RCC 7860 (cell line): ENCODE measurements around the gene MED16.
A peak's percentile ranks its signal among the peaks of the same experiment; 100 is the strongest.

ENCODE experiments used
- DNase-seq: peaks from one replicate; pipeline ENCODE4 v3.0.0-alpha.2; 2015; ENCODE audit warnings: low spot score
- FAIRE-seq: peaks from 2 replicates; lab custom pipeline; 2012; peaks lifted over from hg19 to GRCh38; lab: Jason Lieb, UNC

MED16 gene

DNA sequence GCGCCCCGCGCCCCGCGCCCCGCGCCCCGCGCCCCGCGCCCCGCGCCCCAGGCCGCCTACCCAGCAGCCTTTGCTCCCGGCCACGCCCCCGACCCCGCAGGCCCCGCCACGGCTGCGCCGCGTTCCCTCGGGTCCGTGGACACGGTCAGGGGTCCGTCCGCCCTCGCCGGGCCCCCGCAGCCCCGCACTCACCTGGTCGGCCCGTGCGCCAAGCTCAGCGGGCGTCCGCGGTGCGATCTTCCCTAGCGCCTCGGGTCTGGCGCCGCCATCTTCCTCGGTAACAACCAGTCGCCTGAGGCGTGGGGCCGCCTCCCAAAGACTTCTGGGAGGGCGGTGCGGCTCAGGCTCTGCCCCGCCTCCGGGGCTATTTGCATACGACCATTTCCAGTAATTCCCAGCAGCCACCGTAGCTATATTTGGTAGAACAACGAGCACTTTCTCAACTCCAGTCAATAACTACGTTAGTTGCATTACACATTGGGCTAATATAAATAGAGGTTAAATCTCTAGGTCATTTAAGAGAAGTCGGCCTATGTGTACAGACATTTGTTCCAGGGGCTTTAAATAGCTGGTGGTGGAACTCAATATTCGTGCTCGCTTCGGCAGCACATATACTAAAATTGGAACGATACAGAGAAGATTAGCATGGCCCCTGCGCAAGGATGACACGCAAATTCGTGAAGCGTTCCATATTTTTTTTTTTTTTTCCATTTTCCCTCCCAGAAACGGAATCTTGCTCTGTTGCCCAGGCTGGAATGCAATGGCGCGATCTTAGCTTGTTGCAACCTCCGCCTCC is at the start of gene MED16, which contains the start of gene RNU6-9:
Gene MED16, minus strand, starts transcription at position 294 of the 796 bp plus-strand sequence. CDS start 2,056 bp downstream, outside the sequence.
Gene RNU6-9, plus strand, starts transcription at position 591 of the 796 bp plus-strand sequence.
- FAIRE-seq (peak; percentile 51), DNase-seq (peak; percentile 87)

- no peak for DNase-seq
- FAIRE-seq, result no peak
Measured at GRCh38 chr19:942133-942645, 49.2 kb upstream of the MED16 start.

DNA sequence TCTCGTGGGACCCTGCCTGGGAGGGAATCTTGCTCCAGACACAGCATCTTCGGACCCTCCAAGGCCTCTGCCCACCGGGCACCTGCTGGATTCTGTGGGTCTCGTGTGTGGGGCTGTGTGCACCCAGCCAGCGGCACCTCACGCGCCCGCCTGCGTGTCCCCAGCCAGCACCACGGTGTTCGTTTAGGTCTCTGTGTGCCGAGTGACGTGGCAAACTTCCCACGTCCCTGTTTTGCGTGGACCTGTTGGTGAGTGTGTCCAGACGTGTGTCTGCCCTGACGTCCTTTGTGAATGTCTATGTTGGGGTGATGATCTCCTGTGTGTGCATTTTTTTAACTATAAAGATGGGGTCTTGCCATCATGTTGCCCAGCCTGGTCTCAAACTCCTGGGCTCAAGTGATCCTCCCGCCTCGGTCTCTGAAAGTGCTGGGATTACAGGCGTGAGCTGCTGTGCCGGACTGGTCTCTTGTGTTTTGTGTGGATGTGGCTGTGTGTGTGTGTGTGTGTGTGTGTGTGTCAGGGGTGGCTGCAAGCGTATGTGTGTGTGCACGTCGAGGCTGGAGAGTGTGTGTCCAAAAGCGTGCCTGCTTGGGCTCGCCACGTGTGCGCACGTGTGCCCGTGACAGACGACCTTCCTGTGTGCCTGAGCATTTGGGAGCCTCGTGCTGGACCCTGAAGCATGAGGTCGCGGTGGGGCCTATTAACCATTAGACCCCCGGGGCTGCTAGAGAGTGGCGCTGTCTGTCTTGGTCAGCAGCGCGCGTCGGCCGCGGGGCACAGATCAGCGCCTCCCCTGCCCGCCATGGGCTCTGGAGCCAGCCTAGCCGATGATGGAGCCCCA is 48.5 kb upstream of the MED16 start:
- no peak for DNase-seq
- FAIRE-seq, result no peak

- FAIRE-seq, result no peak
- peak; percentile 78 for DNase-seq
Measured at GRCh38 chr19:940591-941291, 47.8 kb upstream of the MED16 start.

DNA sequence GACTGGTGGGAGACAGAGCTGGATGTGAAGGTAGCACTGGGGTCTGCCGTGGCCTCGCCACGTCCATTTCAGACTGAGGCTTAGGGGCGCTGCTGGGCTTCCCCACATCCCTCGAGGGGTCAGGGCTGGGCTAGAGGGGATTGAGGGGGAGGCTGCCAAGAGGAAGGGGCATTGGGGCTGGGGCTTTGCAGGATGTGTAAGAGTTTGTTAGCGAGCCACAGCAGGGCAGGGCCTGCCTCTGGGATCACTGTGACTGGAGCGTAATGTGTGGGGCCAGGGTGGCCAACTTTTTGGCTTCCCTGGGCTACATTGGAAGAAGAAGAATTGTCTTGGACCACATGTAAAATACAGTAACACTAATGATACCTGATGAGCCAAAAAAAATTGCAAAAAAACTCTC is 46.9 kb upstream of the MED16 start:
- FAIRE-seq, result no peak
- DNase-seq, result no peak

DNA sequence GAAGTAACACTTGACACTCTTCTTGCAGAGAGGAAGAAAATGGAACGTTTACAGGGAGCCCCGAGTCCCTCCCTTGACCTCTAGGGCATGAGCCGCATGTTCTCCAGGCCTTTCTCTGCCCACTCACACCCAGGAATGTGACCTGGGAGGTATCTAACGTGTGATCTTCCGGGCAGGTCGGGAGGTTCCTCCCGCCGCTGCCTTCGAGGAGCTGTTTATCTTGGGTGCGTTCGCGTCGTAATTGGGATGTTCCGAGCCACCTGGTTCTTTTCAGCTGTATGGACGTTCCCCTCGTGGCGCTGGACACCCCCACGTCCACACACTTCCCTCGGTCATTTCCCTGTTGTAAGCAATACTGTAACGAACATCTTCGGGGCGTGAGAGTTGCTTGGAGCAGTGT is 46.5 kb upstream of the MED16 start:
- no peak for FAIRE-seq
- DNase-seq, result no peak

DNA sequence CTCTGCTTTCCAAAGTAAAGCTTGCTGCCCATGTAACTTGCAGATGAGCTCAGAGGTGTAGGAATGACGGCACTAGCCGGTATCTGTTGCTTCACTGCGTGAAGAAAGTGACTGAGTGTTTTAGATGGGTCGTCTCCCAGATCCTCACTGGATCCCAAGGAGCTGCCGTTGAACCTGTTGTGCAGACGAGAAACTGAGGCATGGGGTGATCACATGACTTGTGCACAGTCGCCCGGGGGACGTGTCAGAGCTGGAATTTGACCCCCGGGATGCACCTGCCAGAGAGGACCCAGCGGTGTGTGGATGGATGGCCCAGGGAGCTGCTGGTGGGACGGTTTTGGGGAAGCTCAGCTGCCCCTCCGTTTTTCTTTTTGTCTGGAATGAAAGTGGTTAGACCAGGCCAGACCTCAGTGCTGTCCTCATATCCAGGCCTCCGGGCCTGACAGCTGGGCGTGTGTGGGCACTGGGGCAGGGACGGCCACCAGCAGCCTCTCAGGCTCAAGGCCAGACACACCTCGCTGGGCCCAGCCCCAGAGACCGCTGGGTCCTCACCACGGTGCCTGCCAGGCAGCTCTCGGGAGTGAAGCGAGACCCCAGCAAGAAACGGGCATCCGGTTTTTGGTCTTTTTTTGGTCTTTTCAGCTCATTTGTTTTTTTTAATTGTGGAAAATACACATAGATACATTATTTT is 45.4 kb upstream of the MED16 start:
- DNase-seq (no peak), FAIRE-seq (no peak)

- DNase-seq (no peak), FAIRE-seq (no peak)
Measured at GRCh38 chr19:937259-937694, 44.3 kb upstream of the MED16 start.

DNA sequence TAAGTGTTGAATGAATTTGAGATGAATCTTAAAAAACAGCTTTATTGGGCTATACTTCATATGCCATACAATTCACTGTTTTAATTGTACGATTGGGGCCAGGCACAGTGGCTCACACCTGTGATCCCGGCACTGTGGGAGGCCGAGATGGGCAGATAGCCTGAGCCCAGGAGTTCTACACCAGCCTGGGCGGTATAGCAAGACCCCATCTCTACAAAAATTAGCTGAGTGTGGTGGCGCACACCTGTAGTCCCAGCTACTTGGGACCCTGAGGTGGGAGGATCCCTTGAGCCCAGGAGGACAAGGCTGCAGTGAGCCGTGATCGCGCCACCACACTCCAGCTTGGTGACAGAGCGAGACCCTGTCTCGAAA is 43.2 kb upstream of the MED16 start:
- DNase-seq, result no peak
- no peak for FAIRE-seq

- DNase-seq, result no peak
Measured at GRCh38 chr19:934865-935479, 42.0 kb upstream of the MED16 start.

DNA sequence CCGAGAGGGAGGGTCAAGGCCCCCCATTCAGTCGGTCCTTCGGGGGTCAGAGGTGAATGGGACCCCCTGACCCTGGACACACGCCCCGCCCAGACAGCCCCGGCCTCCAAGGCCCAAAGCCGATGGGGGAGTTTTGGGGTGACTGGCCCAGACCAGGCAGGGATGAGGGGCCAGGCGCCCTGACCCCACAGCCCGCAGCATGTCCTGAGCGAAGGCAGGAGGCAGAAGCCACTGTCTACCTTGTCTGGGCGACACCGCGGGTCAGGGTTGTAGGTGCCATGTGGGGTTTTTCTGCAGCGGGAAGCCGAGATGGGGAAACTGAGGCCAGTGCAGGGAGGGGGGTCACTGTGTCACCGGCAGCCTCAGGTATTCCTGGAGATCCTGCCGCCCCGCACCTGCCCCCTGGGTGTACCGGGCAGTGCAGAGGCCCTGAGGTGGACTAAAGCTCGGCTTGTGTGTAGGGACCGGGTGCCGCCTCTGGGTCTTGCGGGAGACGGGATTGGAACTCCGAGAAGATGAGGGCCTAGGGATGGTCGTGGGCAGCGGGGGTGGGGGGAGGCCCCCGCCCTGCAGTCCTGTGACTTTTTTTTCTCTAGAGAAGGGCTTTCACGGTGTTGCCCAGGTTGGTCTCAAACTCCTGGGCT is 41.3 kb upstream of the MED16 start:
- DNase-seq (no peak), FAIRE-seq (no peak)

More at GRCh38 chr19:934865-935479, 42.0 kb upstream of the MED16 start:
- FAIRE-seq, result no peak

DNA sequence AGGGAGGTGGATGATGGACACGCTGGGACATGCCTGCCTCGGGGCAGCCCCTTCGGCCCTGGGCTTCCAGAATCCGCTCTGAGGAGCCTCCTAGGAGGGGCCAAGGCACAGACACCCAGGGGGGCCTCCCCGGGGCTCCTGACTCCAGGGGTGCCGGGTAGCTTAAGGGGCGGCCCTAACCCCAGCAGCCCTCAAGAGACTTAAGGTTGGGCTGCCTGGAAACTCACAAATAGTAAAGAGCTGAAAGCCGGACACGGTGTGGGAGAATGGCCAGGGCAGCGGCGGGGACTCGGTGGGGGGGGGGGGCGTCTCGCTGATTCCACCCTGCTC is 40.5 kb upstream of the MED16 start:
- FAIRE-seq (no peak), DNase-seq (no peak)

GRCh38 chr19:932648-933552 is 39.9 kb upstream of the MED16 start:
- no peak for DNase-seq
- FAIRE-seq, result no peak

- no peak for FAIRE-seq
- no peak for DNase-seq
Measured at GRCh38 chr19:931860-932647, 39.1 kb upstream of the MED16 start.

- FAIRE-seq (no peak), DNase-seq (no peak)
Measured at GRCh38 chr19:929891-930258, 36.9 kb upstream of the MED16 start.

GRCh38 chr19:929203-929890 is 36.4 kb upstream of the MED16 start:
- no peak for DNase-seq
- no peak for FAIRE-seq

GRCh38 chr19:928471-929202 is 35.6 kb upstream of the MED16 start:
- no peak for DNase-seq
- FAIRE-seq, result no peak
